ENCODE data around the gene HNRNPA3. TPM values are rescaled to one million over a fixed set of nuclear protein-coding genes. Genes with fewer than 3 reads are reported as not detected.

The HNRNPA3 gene
- total and polyA plus RNA-seq, 2 of the 13 experiments (the other 11 are each of a cell fraction or from before 2014, with no cell fraction given), result 73.3 to 97.7 TPM

GRCh38 chr2:177249038-177249437 lies 36.4 kb downstream of the HNRNPA3 start (continued):
- TF ChIP-seq ZHX2 (IDR thresholded peaks at IDR 0.05; ENCODE audit: low read depth), result no peak
- TF ChIP-seq ZHX2 (CRISPR knock-in tag; IDR thresholded peaks at IDR 0.05; ENCODE audit: borderline replicate concordance), result no peak
- no peak for TF ChIP-seq ESRRA (CRISPR knock-in tag; IDR thresholded peaks at IDR 0.05; ENCODE audit: low read depth)
- TF ChIP-seq ARID3A (IDR thresholded peaks at IDR 0.05; ENCODE audit: low read depth, low read length), result no peak
- TF ChIP-seq SKIL (CRISPR knock-in tag; IDR thresholded peaks at IDR 0.05; ENCODE audit: borderline replicate concordance), result no peak
- TF ChIP-seq ZNF136 (CRISPR knock-in tag; IDR thresholded peaks at IDR 0.05; ENCODE audit: low read depth), result no peak

All from HepG2 (cell line).